Fibroblast of lung (primary cell): ENCODE results near the gene INPP4A.

ENCODE experiments used
- EZH2 ChIP-seq: IDR thresholded peaks from 2 replicates; pipeline ENCODE4 v1.5.1; 2012; ENCODE audit warnings: low read length, control low read depth, mild to moderate bottlenecking; ENCODE audit errors: missing control alignments
- TF ChIP-seq, protein P1 (sequence below), 2 donors: IDR thresholded peaks in 1 of 2; conservative IDR thresholded peaks in 1 of 2; 1 replicate in 1 of 2; 2 replicates in 1 of 2; pipeline ENCODE4 v1.5.1; 2011 to 2012; ENCODE audit warnings: low read length in 2 of 2, control low read depth in 1 of 2, inconsistent platforms in 1 of 2, low read depth in 1 of 2, mild to moderate bottlenecking in 1 of 2

DNA sequence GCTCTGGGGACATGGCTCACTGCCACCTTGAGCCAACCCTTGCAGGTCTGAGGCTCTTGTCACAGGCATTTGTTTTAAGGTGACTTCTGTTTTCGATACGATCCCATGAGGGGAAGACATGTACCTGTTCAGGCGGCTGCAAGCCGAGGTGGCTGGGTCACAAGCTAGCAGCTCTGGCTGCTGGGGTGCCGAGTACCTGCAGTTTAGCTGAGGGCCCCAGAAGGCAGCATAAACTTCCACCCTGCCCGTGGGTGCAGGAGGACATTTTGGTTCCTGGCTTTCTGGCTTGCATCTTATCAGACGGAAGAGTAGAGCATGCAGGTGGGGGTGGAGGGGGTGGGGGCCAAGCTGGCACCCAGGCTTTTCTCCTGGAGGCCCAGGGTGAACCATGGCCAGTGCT lies 135.3 kb downstream of the INPP4A start:
- TF ChIP-seq, protein P1, sequence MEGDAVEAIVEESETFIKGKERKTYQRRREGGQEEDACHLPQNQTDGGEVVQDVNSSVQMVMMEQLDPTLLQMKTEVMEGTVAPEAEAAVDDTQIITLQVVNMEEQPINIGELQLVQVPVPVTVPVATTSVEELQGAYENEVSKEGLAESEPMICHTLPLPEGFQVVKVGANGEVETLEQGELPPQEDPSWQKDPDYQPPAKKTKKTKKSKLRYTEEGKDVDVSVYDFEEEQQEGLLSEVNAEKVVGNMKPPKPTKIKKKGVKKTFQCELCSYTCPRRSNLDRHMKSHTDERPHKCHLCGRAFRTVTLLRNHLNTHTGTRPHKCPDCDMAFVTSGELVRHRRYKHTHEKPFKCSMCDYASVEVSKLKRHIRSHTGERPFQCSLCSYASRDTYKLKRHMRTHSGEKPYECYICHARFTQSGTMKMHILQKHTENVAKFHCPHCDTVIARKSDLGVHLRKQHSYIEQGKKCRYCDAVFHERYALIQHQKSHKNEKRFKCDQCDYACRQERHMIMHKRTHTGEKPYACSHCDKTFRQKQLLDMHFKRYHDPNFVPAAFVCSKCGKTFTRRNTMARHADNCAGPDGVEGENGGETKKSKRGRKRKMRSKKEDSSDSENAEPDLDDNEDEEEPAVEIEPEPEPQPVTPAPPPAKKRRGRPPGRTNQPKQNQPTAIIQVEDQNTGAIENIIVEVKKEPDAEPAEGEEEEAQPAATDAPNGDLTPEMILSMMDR (conservative IDR thresholded peaks at IDR 0.05 in 1 of 2, IDR thresholded peaks at IDR 0.05 in 1 of 2; ENCODE audit: low read depth in 1 of 2, low read length in 2 of 2) = no peak
- no peak for TF ChIP-seq EZH2
